PC-9 (cell line): ENCODE data around the gene VEGFB. TPM values are rescaled to one million over a fixed set of nuclear protein-coding genes. Genes with fewer than 3 reads are reported as not detected.

Experiments used
- BruUV-seq: library from RNA; stranded (reverse); fragments of 400-500 nt; replicated peaks from 2 replicates; lab custom pipeline; 2021; lab: Mats Ljungman, UMichigan
- CTCF ChIA-PET: fragments of 300-600 bp; sonication (Branson Sonifier 250); formaldehyde crosslinking; loops from one replicate; lab custom pipeline; 2022; ENCODE audit warnings: antibody characterized with exemption; lab: Charles Lee
- POLR2A ChIA-PET: fragments of 300-600 bp; sonication (Branson Sonifier 250); formaldehyde crosslinking; loops from one replicate; lab custom pipeline; 2022; ENCODE audit warnings: antibody characterized with exemption; ENCODE audit not compliant: unreplicated experiment; lab: Charles Lee
- DNase-seq, 2 experiments: peaks; one replicate each; pipeline versions ENCODE4 v3.0.0 to v3.0.0-alpha.2; 2015 to 2022; ENCODE audit warnings: mixed read lengths in 1 of 2
- H2AFZ ChIP-seq: fragments of 200-600 bp; sonication (generic); 2 replicates; pipeline ENCODE4 v1.8.1; 2017; ENCODE audit warnings: antibody characterized with exemption
- H3F3A ChIP-seq: fragments of 200-600 bp; sonication (generic); 2 replicates; pipeline ENCODE4 v1.8.1; 2017; ENCODE audit warnings: antibody characterized with exemption, mild to moderate bottlenecking, low read depth; ENCODE audit not compliant: insufficient read depth
- H3K27ac ChIP-seq: fragments of 200-600 bp; sonication (generic); 2 replicates; pipeline ENCODE4 v1.6.1; 2016; ENCODE audit warnings: mixed run types
- H3K27me3 ChIP-seq: fragments of 200-600 bp; sonication (generic); 2 replicates; pipeline ENCODE4 v1.6.1; 2016; ENCODE audit warnings: low read depth, mixed run types; ENCODE audit not compliant: insufficient read depth
- H3K36me3 ChIP-seq: fragments of 200-600 bp; sonication (generic); 2 replicates; pipeline ENCODE4 v1.6.1; 2016; ENCODE audit warnings: low read depth, mixed run types
- H3K4me1 ChIP-seq: fragments of 200-600 bp; sonication (generic); replicated peaks from 2 replicates; pipeline ENCODE4 v1.6.1; 2016; ENCODE audit warnings: mixed run types; ENCODE audit not compliant: insufficient read depth
- H3K4me2 ChIP-seq: fragments of 200-600 bp; sonication (generic); 2 replicates; pipeline ENCODE4 v1.6.1; 2017; ENCODE audit warnings: mixed run types
- H3K4me3 ChIP-seq: fragments of 200-600 bp; sonication (generic); 2 replicates; pipeline ENCODE4 v1.6.1; 2016; ENCODE audit warnings: mixed run types
- H3K79me2 ChIP-seq: fragments of 200-600 bp; sonication (generic); 2 replicates; pipeline ENCODE4 v1.6.1; 2017; ENCODE audit warnings: low read depth, mixed run types
- H3K9me2 ChIP-seq: fragments of 200-600 bp; sonication (generic); 2 replicates; pipeline ENCODE4 v1.8.1; 2017; ENCODE audit warnings: mild to moderate bottlenecking; ENCODE audit not compliant: insufficient read depth
- H3K9me3 ChIP-seq: fragments of 200-600 bp; sonication (generic); 2 replicates; pipeline ENCODE4 v1.8.1; 2016; ENCODE audit warnings: low read depth; ENCODE audit not compliant: insufficient read depth
- H4K20me1 ChIP-seq: fragments of 200-600 bp; sonication (generic); 2 replicates; pipeline ENCODE4 v1.8.1; 2017; ENCODE audit not compliant: insufficient read depth
- EZH2 ChIP-seq: fragments of 200-600 bp; sonication (generic); IDR thresholded peaks from 2 replicates; pipeline ENCODE4 v1.8.0; 2017; ENCODE audit warnings: antibody characterized with exemption, low read depth
- intact Hi-C: fragments of 100-400 bp; cut with micrococcal nuclease; formaldehyde crosslinking; loops from one replicate; pipeline ENCODE4 v1.10.0; 2022; ENCODE audit not compliant: unreplicated experiment
- total RNA-seq: library from RNA; stranded (reverse); gene quantifications from 2 replicates; pipeline ENCODE4 v1.2.3, GENCODE V29; 2021
- TF ChIP-seq, protein P1 (sequence below): fragments of 200-600 bp; sonication (generic); conservative IDR thresholded peaks from 2 replicates; pipeline ENCODE4 v1.6.1; 2017; ENCODE audit warnings: mixed run types, antibody characterized with exemption, mild to moderate bottlenecking, moderate library complexity

VEGFB gene
- total RNA-seq, 1 experiment from 2014 or later: 129 TPM

DNA sequence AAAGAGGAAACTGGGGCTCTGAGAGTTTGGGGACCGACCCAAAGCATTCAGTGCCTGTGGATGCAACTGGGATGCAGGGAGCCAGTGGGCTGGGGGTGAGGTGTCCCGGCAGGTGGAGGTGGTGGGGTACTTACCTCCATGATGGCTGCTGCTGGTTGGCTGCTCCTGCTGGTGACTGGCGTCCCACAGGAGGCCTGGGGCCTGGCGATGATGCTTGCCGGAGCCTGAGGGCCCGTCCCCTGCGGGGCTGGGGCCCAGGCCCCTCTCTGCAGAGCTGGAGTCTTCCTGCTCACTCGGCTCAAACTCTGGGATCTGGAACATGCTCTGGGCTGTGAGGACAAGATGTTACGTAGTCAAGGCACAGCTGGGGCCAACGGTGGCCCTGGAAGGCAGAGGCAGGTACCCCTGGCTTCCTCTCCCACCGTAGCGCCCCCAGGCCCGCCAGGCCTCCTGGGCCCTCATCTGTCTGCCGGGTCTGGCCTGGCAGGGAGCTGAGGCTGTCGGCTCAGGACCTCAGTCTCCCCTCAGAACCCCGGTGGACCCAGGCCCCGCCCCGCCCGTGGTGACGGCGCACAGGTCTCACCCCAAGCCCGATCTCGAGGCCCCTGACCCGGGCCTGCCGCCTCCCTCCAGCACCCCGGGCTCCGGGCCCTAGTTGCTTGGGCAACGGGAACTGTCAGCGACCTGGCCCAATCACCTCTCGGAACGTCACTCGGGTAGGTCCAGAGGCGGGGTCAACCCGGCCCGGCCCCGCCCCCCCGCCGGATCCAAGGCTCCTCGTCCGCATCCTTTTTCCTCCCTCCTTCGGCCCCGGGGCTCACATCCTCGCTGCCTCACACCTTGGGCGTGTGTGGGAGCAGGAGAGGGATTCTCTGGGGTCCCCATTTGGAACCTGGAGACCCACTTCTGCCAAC, 49.9 kb downstream of the VEGFB start, which contains the start of gene BAD:
Gene BAD, minus strand, starts transcription at position 618 of the 914 bp plus-strand sequence. Its CDS starts 297 bp downstream, at position 321.
- ChIA-PET CTCF (interaction anchor here (0.6 to 1.5 kb wide), 7 partner anchors 13 to 564 kb away, joined by 3 to 7 read pairs (median 4); no protein-coding TSS in a partner anchor), POLR2A (interaction anchor here (0.5 to 0.7 kb wide), 3 partner anchors 13 to 17 kb away, joined by 3 to 5 read pairs (median 5); no protein-coding TSS in a partner anchor)
- Histone ChIP-seq H3K27me3 (no peaks in the 10 kb centered on the region), H3K36me3 (no peaks in the 10 kb centered on the region), H3K79me2 (peaks cover 15% of the 10 kb centered on the region; the same call in 1 of the 2 replicates), H2AFZ (peak within 1 kb of the TSS; percentile 83), H3F3A (peaks cover 17% of the 10 kb centered on the region; the same call in 1 of the 2 replicates), H3K9me3 (no peaks in the 10 kb centered on the region), H3K4me2 (peak within 1 kb of the TSS; percentile 82), H3K4me3 (peak within 1 kb of the TSS; percentile 67), H3K4me1 (peaks cover 22% of the 10 kb centered on the region), H3K9me2 (no peaks in the 10 kb centered on the region), H4K20me1 (no peaks in the 10 kb centered on the region), H3K27ac (peak within 1 kb of the TSS; percentile 54)
- DNase-seq: peak; percentile 87 to 95
- intact Hi-C loops: loop anchor here (1.0 kb wide), 1 partner anchor 21 kb away; the partner anchor contains the start of gene ESRRA
- BruUV-seq: no TSS peak
- TF ChIP-seq, protein P1, sequence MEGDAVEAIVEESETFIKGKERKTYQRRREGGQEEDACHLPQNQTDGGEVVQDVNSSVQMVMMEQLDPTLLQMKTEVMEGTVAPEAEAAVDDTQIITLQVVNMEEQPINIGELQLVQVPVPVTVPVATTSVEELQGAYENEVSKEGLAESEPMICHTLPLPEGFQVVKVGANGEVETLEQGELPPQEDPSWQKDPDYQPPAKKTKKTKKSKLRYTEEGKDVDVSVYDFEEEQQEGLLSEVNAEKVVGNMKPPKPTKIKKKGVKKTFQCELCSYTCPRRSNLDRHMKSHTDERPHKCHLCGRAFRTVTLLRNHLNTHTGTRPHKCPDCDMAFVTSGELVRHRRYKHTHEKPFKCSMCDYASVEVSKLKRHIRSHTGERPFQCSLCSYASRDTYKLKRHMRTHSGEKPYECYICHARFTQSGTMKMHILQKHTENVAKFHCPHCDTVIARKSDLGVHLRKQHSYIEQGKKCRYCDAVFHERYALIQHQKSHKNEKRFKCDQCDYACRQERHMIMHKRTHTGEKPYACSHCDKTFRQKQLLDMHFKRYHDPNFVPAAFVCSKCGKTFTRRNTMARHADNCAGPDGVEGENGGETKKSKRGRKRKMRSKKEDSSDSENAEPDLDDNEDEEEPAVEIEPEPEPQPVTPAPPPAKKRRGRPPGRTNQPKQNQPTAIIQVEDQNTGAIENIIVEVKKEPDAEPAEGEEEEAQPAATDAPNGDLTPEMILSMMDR: no peak
- TF ChIP-seq EZH2: no peak

DNA sequence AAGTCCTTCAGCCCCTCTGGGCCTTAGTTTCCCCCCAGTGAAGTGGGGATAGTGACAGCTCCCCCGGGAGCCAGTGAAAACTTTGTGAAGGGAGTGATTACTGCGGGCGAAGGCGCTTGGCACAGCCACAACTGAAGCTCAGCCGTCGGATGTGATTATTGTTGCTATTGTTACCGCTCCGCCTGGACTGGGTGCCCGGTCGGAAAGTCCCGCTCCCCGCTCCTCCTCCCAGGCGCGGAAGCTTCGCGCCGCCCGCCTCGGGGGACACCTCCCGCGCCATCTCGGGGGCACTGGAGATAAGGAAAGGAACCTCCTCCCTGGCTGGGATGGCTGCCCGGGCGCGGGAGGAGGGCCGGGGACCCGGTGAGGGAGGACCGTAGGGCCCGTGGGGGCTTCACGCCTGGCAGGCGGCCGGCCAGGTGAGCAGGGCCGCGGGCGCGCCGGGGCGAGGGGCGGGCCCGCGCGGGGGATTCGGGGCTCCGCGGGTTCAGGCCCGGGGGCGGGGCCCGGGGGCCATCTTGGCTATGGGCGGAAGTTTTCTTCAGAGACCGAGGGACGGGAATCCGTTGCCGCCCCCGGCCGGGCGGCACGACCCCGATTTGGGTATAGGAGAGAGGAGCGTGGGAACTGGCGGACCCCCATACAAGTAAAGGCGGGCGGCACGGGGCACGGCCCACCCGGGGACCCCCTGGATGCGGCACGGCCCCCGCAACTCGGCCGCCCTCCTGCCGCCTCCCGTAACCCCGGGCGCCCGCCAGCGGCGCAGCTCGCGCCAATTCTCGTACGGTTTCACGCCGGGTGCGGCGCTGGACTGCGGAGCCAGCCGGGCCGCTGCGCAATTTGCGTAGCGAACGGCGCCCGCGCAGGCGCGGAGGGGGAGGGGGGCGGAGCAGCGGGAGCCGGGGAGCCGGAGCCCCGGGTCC, 50.8 kb downstream of the VEGFB start, which contains the start of gene GPR137:
Gene GPR137, plus strand, starts transcription at position 887 of the 923 bp plus-strand sequence. CDS start 677 bp downstream, outside the sequence.
- ChIA-PET POLR2A (interaction anchor here (0.5 to 0.7 kb wide), 5 partner anchors 14 to 319 kb away, joined by 3 to 5 read pairs (median 4); no protein-coding TSS in a partner anchor), CTCF (interaction anchor here (0.6 to 1.5 kb wide), 11 partner anchors 13 to 588 kb away, joined by 3 to 11 read pairs (median 6); partner anchors contain the start of gene PRDX5)
- H3K9me2 ChIP-seq: no peaks in the 10 kb centered on the region
- H3K79me2 ChIP-seq: peaks cover 15% of the 10 kb centered on the region; the same call in 1 of the 2 replicates
- peak within 1 kb of the TSS; percentile 82 for H3K4me2 ChIP-seq
- DNase-seq: peak; percentile 64 to 92
- intact Hi-C loops: loop anchor here (1.0 kb wide), 2 partner anchors 15 to 20 kb away; partner anchors contain the start of gene ESRRA
- BruUV-seq: TSS peak; percentile 88
- H3F3A ChIP-seq: peaks cover 17% of the 10 kb centered on the region; the same call in 1 of the 2 replicates
- no peaks in the 10 kb centered on the region for H4K20me1 ChIP-seq
- H3K4me3 ChIP-seq: peak within 1 kb of the TSS; percentile 67
- TF ChIP-seq, protein P1: no peak; the same call in 1 of the 2 replicates
- no peak for TF ChIP-seq EZH2
- H3K27me3 ChIP-seq: no peaks in the 10 kb centered on the region
- peak within 1 kb of the TSS; percentile 83 for H2AFZ ChIP-seq
- peaks cover 22% of the 10 kb centered on the region for H3K4me1 ChIP-seq
- peak within 1 kb of the TSS; percentile 54 for H3K27ac ChIP-seq
- H3K9me3 ChIP-seq: no peaks in the 10 kb centered on the region
- H3K36me3 ChIP-seq: no peaks in the 10 kb centered on the region
